ENCODE results near the gene NDUFS7.

NDUFS7 gene

DNA sequence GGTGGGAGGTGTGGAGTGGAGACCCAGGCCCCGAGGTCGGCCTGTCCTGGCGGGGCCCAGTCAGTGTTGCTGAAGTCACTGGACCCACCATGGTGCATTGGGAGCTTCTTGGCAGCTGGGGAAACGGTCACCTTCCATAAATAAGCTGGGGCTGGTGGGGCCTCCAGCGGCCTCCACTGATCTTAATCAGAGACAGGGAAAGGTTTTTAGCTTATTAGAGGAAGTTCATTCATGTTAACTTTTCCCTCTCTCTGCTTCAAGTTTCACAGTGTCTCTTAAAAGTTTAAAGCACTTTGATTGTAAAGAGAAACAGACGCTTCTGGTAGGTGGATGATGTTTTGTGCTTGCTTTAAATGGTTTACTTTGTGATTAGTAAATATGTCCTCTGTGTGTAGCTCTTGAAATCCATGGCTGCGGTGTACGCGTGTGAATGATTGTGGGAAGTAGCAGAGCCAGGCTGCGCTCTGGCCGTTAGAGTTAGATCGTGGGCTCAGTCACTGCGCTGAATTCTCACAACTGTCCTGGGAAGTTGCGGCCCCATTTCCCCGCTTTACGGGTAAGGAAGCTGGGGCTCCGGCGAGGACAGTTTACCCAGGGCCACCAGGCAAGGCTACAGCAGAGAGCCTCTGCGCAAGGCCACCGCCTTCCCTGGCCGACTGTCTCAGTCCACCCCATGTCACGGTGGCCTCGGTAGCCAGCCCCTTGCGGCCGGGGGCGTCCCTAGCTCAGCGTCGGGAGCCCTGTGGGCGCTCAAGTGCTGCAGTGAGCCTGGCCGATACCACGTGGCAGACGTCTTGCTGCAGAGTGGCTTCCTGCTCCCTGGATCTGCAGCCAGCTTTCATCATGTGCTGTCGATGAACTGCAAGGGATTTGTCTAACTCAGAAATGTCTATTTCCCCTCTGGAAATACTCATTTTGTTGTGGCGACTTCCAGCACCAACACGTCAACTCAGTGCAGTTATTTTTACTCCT, 16.5 kb upstream of the NDUFS7 start:
- H3K27me3 ChIP-seq (replicated peaks; ENCODE audit: control insufficient read depth, insufficient read depth, low read length), result no peaks in the 10 kb centered on the region
- no peak overlapping the region for H3K4me3 ChIP-seq (replicated peaks; ENCODE audit: low read depth, low read length)
- H3K36me3 ChIP-seq (ENCODE audit: control insufficient read depth, insufficient read depth, low read length), result peaks cover 19% of the 10 kb centered on the region
- TF ChIP-seq, protein P1, sequence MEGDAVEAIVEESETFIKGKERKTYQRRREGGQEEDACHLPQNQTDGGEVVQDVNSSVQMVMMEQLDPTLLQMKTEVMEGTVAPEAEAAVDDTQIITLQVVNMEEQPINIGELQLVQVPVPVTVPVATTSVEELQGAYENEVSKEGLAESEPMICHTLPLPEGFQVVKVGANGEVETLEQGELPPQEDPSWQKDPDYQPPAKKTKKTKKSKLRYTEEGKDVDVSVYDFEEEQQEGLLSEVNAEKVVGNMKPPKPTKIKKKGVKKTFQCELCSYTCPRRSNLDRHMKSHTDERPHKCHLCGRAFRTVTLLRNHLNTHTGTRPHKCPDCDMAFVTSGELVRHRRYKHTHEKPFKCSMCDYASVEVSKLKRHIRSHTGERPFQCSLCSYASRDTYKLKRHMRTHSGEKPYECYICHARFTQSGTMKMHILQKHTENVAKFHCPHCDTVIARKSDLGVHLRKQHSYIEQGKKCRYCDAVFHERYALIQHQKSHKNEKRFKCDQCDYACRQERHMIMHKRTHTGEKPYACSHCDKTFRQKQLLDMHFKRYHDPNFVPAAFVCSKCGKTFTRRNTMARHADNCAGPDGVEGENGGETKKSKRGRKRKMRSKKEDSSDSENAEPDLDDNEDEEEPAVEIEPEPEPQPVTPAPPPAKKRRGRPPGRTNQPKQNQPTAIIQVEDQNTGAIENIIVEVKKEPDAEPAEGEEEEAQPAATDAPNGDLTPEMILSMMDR (IDR thresholded peaks at IDR 0.05; ENCODE audit: insufficient read depth, low read length, poor library complexity, severe bottlenecking), result no peak
- DNase-seq (ENCODE audit: extremely low read depth, insufficient read length), result no peak

DNA sequence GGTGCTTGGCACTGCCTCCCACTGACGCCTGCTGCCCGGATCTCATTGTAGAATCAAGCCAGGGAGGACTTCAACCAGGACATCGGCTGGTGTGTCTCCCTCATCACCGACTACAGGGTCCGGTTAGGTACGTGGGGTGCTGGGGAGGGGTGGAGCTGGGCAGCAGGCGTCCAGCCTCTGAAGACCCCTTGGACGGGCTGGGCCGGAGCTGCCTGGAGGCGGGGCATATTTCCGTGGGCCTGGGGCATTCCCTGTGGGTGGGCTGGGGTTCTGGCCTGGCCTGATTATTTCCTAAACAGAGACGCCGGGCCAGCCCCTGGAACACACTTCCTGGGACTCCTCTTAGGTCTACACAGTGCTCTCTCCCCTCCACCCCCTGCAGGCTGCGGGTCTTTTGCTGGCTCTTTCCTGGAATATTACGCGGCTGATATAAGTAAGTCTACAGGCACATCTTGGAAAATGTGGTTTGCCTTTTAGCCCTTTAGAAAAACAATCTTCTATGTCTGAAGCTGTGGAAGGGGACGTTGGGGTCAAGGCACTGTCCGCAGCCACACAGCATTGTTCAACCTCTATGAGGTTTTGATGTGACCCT, 14.4 kb upstream of the NDUFS7 start:
- Histone ChIP-seq H3K27me3 (replicated peaks; ENCODE audit: control insufficient read depth, insufficient read depth, low read length) (no peaks in the 10 kb centered on the region), H3K4me3 (replicated peaks; ENCODE audit: low read depth, low read length) (no peak overlapping the region), H3K36me3 (ENCODE audit: control insufficient read depth, insufficient read depth, low read length) (peaks cover 24% of the 10 kb centered on the region)
- no peak for DNase-seq (ENCODE audit: extremely low read depth, insufficient read length)
- TF ChIP-seq, protein P1 (IDR thresholded peaks at IDR 0.05; ENCODE audit: insufficient read depth, low read length, poor library complexity, severe bottlenecking), result no peak

DNA sequence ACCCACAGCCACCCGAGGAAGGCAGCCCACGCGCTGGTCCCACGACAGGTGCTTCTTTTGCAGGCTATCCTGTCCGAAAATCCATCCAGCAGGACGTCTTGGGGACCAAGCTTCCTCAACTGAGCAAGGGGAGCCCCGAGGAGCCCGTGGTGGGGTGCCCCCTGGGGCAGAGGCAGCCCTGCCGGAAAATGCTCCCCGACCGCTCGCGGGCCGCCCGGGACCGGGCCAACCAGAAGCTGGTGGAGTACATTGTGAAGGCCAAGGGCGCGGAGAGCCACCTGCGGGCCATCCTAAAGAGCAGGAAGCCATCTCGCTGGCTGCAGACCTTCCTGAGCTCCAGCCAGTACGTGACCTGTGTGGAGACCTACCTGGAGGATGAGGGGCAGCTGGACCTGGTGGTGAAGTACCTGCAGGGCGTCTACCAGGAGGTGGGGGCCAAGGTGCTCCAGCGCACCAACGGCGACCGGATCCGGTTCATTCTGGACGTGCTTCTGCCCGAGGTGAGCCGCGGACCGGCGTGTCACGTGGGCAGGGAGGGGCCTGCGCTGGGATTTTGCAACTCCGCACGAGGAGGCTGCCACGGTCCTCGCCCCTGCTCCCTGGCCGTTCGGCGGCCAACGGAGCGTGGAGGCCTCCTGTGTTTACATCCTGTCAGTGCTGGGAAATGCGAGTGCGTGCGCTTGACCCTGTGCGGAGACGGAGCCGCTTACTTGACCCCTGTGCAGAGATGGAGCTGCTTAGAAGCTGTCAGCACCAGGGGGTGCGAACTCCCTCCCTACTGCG, 12.9 kb upstream of the NDUFS7 start:
- Histone ChIP-seq H3K4me3 (replicated peaks; ENCODE audit: low read depth, low read length) (no peak overlapping the region), H3K27me3 (replicated peaks; ENCODE audit: control insufficient read depth, insufficient read depth, low read length) (no peaks in the 10 kb centered on the region), H3K36me3 (ENCODE audit: control insufficient read depth, insufficient read depth, low read length) (peaks cover 24% of the 10 kb centered on the region)
- DNase-seq (ENCODE audit: extremely low read depth, insufficient read length), result no peak
- TF ChIP-seq, protein P1 (IDR thresholded peaks at IDR 0.05; ENCODE audit: insufficient read depth, low read length, poor library complexity, severe bottlenecking), result no peak

DNA sequence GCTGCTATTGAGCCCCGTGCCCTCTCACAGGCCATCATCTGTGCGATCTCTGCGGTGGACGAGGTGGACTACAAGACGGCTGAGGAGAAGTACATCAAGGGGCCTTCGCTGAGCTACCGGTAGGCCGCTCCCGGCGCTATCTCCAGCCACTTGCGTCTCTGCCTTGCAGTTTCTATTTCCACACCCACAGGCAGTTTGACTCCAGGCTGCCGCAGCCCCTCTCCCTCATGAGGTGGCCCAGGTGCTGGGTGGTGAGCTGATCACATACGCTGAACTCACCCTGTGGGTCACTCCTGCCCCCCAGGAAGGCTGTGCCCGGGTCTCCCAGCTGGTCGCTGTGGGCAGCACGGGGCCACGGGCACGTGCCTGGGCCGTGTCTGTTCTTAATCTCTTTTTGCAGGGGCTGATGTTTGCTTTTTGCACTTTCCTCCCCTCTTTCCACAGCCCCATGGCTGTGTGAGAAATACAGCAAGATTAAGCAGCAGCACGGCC, 10.6 kb upstream of the NDUFS7 start:
- Histone ChIP-seq H3K4me3 (replicated peaks; ENCODE audit: low read depth, low read length) (no peak overlapping the region), H3K36me3 (ENCODE audit: control insufficient read depth, insufficient read depth, low read length) (peaks cover 24% of the 10 kb centered on the region), H3K27me3 (replicated peaks; ENCODE audit: control insufficient read depth, insufficient read depth, low read length) (no peaks in the 10 kb centered on the region)
- TF ChIP-seq, protein P1 (IDR thresholded peaks at IDR 0.05; ENCODE audit: insufficient read depth, low read length, poor library complexity, severe bottlenecking), result no peak
- DNase-seq (ENCODE audit: extremely low read depth, insufficient read length), result no peak

DNA sequence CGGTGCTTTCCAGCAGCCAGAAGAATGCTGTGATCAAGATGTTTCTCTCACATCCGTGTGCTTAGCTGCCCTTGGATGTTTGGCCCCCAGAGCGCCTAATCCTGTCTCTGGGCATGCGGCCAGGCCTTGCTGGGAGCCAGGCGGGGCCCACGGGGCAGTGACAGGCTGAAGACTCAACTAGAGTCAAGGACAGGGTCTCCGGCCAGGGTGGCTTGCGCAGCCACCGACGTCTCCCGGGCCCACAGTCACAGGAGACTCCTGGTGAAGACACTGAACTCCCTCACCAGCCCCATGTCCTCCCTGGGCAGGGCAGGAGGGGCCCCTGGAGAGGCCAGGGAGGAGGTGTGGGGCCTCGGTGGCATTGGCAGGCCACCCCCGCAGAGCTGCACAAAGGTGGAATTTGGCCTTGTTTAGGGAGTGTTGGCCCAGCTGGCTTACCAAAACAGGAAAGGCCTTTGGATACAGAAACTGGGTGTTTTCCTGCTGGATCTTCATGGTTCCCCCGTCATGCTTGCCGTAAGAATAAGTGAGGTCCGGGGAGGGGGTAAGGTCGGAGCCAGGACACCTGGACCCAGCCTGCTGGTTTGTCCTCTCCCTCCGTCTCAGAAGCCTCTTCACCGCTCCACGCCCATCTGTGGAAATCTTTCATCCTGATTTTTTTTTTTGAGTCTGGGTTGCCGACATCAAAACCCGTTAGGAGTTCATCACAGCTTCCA, 10.0 kb upstream of the NDUFS7 start:
- no peak for DNase-seq (ENCODE audit: extremely low read depth, insufficient read length)
- TF ChIP-seq, protein P1 (IDR thresholded peaks at IDR 0.05; ENCODE audit: insufficient read depth, low read length, poor library complexity, severe bottlenecking), result no peak
- H3K36me3 ChIP-seq (ENCODE audit: control insufficient read depth, insufficient read depth, low read length), result peaks cover 22% of the 10 kb centered on the region
- no peak overlapping the region for H3K4me3 ChIP-seq (replicated peaks; ENCODE audit: low read depth, low read length)
- no peaks in the 10 kb centered on the region for H3K27me3 ChIP-seq (replicated peaks; ENCODE audit: control insufficient read depth, insufficient read depth, low read length)

All from GM06990 (cell line).